HCT116 (cell line): Measurements from ENCODE around the gene HMGA1. TPM values are rescaled to one million over a fixed set of nuclear protein-coding genes. Genes with fewer than 3 reads are reported as not detected.
"Not testable (repeated sequence)": the region's sequence is repeated elsewhere in the genome, so short reads cannot be mapped to it uniquely, and the experiment has no call there.

Source experiments
- ATAC-seq: fragments of 200-7000 bp; cut with Tn5 transposase; 2 replicates; pipeline ENCODE4 v1.9.1; 2020; ENCODE audit warnings: mild to moderate bottlenecking, moderate library complexity
- BruUV-seq: library from RNA; stranded (reverse); fragments of 400-500 nt; replicated peaks from 2 replicates; lab custom pipeline; 2021; lab: Mats Ljungman, UMichigan
- CTCF ChIA-PET: fragments of 300-600 bp; sonication (Branson Sonifier 250); formaldehyde crosslinking; loops from one replicate; lab custom pipeline; 2021; ENCODE audit warnings: antibody characterized with exemption; lab: Charles Lee
- POLR2A ChIA-PET: fragments of 300-600, 350-600 bp; sonication (Branson Sonifier 250); formaldehyde crosslinking; loops from one replicate; lab custom pipeline; 2021; ENCODE audit warnings: antibody characterized with exemption; lab: Charles Lee
- RAD21 ChIA-PET, 2 experiments: fragments of 300-600 bp; sonication (Branson Sonifier 250); formaldehyde crosslinking; loops; one replicate each; lab custom pipeline; 2023; ENCODE audit warnings: low total read pairs in 2 of 2; ENCODE audit not compliant: uncharacterized antibody in 2 of 2, unreplicated experiment in 2 of 2, low non-redundant PET in 1 of 2; lab: Charles Lee
- DNase-seq: peaks from one replicate; pipeline ENCODE4 v3.0.0-alpha.2; 2010; ENCODE audit warnings: low read depth, low spot score
- H2AFZ ChIP-seq: fragments of 200-600 bp; shearing (Covaris generic), sonication (generic); 2 replicates; pipeline ENCODE4 v1.6.1; 2017; ENCODE audit warnings: low read depth, mixed run types, mixed read lengths, antibody characterized with exemption, low read length; ENCODE audit not compliant: poor library complexity, severe bottlenecking
- H3K27ac ChIP-seq: 2 replicates; pipeline ENCODE4 v1.5.1; 2012; ENCODE audit warnings: low read depth, low read length
- H3K27me3 ChIP-seq: fragments of 200-600 bp; sonication (generic); 2 replicates; pipeline ENCODE4 v1.6.1; 2016; ENCODE audit warnings: mixed run types, low read length, mixed read lengths; ENCODE audit not compliant: insufficient read depth
- H3K36me3 ChIP-seq, 2 experiments: fragments of 200-500 bp in 1 of 2; fragments of 200-600 bp in 1 of 2; sonication (Bioruptor generic) in 1 of 2; sonication (generic) in 1 of 2; 2 replicates each; pipeline versions ENCODE4 v1.5.1 to v1.6.1; 2014 to 2016; ENCODE audit warnings: low read length in 2 of 2, inconsistent platforms in 1 of 2, mixed read lengths in 1 of 2, mixed run types in 1 of 2; ENCODE audit not compliant: insufficient read depth in 2 of 2, control insufficient read depth in 1 of 2
- H3K4me1 ChIP-seq, 2 experiments: fragments of 200-600 bp in 1 of 2; sonication (generic) in 1 of 2; 2 replicates each; pipeline versions ENCODE4 v1.5.1 to v1.6.1; 2012 to 2017; ENCODE audit warnings: low read length in 2 of 2, inconsistent platforms in 1 of 2, mild to moderate bottlenecking in 1 of 2, mixed read lengths in 1 of 2, mixed run types in 1 of 2, moderate library complexity in 1 of 2; ENCODE audit not compliant: insufficient read depth in 2 of 2, control insufficient read depth in 1 of 2
- H3K4me2 ChIP-seq: fragments of 200-600 bp; sonication (generic); 2 replicates; pipeline ENCODE4 v1.6.1; 2017; ENCODE audit warnings: mixed run types, low read length, mixed read lengths
- H3K4me3 ChIP-seq, 2 experiments: fragments of 200-600 bp in 1 of 2; sonication (generic) in 1 of 2; replicated peaks in 1 of 2; 2 replicates each; pipeline ENCODE4 v1.5.1; 2011 to 2016; ENCODE audit warnings: low read length in 2 of 2, control low read depth in 1 of 2, low read depth in 1 of 2, mild to moderate bottlenecking in 1 of 2, mixed read lengths in 1 of 2, mixed run types in 1 of 2
- H3K79me2 ChIP-seq: fragments of 200-600 bp; sonication (generic); 2 replicates; pipeline ENCODE4 v1.6.1; 2017; ENCODE audit warnings: mild to moderate bottlenecking, mixed run types, low read length, moderate library complexity, mixed read lengths; ENCODE audit not compliant: insufficient read depth
- H3K9ac ChIP-seq: fragments of 200-600 bp; sonication (generic); 2 replicates; pipeline ENCODE4 v1.6.1; 2016; ENCODE audit warnings: low read length, mixed read lengths
- H3K9me2 ChIP-seq: fragments of 200-600 bp; sonication (generic), shearing (Covaris generic); 2 replicates; pipeline ENCODE4 v1.6.1; 2017; ENCODE audit warnings: mixed run types, mild to moderate bottlenecking, moderate library complexity; ENCODE audit not compliant: insufficient read depth
- H3K9me3 ChIP-seq, 2 experiments: fragments of 200-500 bp in 1 of 2; fragments of 200-600 bp in 1 of 2; sonication (Bioruptor generic) in 1 of 2; sonication (generic) in 1 of 2; 2 replicates each; pipeline ENCODE4 v1.6.1; 2014 to 2017; ENCODE audit warnings: low read length in 2 of 2, mixed read lengths in 2 of 2, inconsistent platforms in 1 of 2, low read depth in 1 of 2, mild to moderate bottlenecking in 1 of 2, mixed run types in 1 of 2, moderate library complexity in 1 of 2; ENCODE audit not compliant: control insufficient read depth in 1 of 2, insufficient read depth in 1 of 2
- H4K20me1 ChIP-seq: fragments of 200-600 bp; sonication (generic), shearing (Covaris generic); 2 replicates; pipeline ENCODE4 v1.6.1; 2017; ENCODE audit warnings: mixed run types, mild to moderate bottlenecking, moderate library complexity; ENCODE audit not compliant: insufficient read depth
- CTCF ChIP-seq, 3 experiments: fragments of 200-600 bp in 1 of 3; sonication (generic) in 1 of 3; IDR thresholded peaks in 2 of 3; conservative IDR thresholded peaks in 1 of 3; 2 replicates each; pipeline ENCODE4 v1.5.1; 2012 to 2017; ENCODE audit warnings: low read depth in 2 of 3, low read length in 2 of 3, antibody characterized with exemption in 1 of 3, borderline replicate concordance in 1 of 3, control low read depth in 1 of 3, mild to moderate bottlenecking in 1 of 3, mixed read lengths in 1 of 3, mixed run types in 1 of 3, moderate library complexity in 1 of 3; ENCODE audit not compliant: insufficient read depth in 1 of 3
- SIN3A ChIP-seq: IDR thresholded peaks from 2 replicates; pipeline ENCODE4 v1.6.1; 2012; ENCODE audit warnings: low read depth
- intact Hi-C: fragments of 100-400 bp; cut with micrococcal nuclease; formaldehyde crosslinking; loops from 2 replicates; pipeline ENCODE4 v1.10.0; 2022
- total RNA-seq: library from RNA; stranded (reverse); gene quantifications from one replicate; pipeline ENCODE4 v1.2.1, GENCODE V29; 2021; ENCODE audit not compliant: unreplicated experiment

The HMGA1 gene
- total RNA-seq, 1 experiment from 2014 or later, result 2,459 TPM

- intact Hi-C loops, BruUV-seq, POLR2A ChIA-PET: not testable (repeated sequence)
Measured at GRCh38 chr6:34269658-34270341, 33.1 kb downstream of the HMGA1 start.

GRCh38 chr6:34272013-34272926 lies 35.6 kb downstream of the HMGA1 start:
- BruUV-seq, result no TSS peak
- no peaks in the 10 kb centered on the region for H3K27me3 ChIP-seq
- DNase-seq (no peak), ATAC-seq (peak; percentile 70)
- no peaks in the 10 kb centered on the region for H4K20me1 ChIP-seq
- RAD21 ChIA-PET, result no interaction called here
- POLR2A ChIA-PET, result no interaction called here
- H2AFZ ChIP-seq, result no peak overlapping the region
- H3K36me3 ChIP-seq, result no peaks in the 10 kb centered on the region
- H3K9me3 ChIP-seq, result no peaks in the 10 kb centered on the region
- peak in 1 of 3 experiments; percentile 23; a peak in 1 of 6 replicates for TF ChIP-seq CTCF (IDR thresholded peaks at IDR 0.05 in 2 of 3, conservative IDR thresholded peaks at IDR 0.05 in 1 of 3; ENCODE audit: borderline replicate concordance in 1 of 3, insufficient read depth in 1 of 3, low read depth in 2 of 3, low read length in 2 of 3)
- no peak for TF ChIP-seq SIN3A
- intact Hi-C loops, result no loop called here
- CTCF ChIA-PET, result no interaction called here
- no peaks in the 10 kb centered on the region for H3K4me1 ChIP-seq
- no peak overlapping the region for H3K4me3 ChIP-seq
- H3K27ac ChIP-seq, result no peak overlapping the region
- no peak overlapping the region for H3K9ac ChIP-seq
- H3K9me2 ChIP-seq, result no peaks in the 10 kb centered on the region
- no peak overlapping the region for H3K4me2 ChIP-seq
- no peaks in the 10 kb centered on the region for H3K79me2 ChIP-seq

More at GRCh38 chr6:34269658-34270341, 33.1 kb downstream of the HMGA1 start:
- H3K27me3 ChIP-seq, H3K36me3 ChIP-seq, H3K4me3 ChIP-seq, H3K4me1 ChIP-seq, H3K79me2 ChIP-seq, H3K9me3 ChIP-seq, H2AFZ ChIP-seq, H4K20me1 ChIP-seq, CTCF ChIA-PET, H3K27ac ChIP-seq, H3K4me2 ChIP-seq, DNase-seq, RAD21 ChIA-PET, H3K9ac ChIP-seq, ATAC-seq, H3K9me2 ChIP-seq: not testable (repeated sequence)
